ENCODE measurements around the gene UBE2QL1. TPM values are rescaled to one million over a fixed set of nuclear protein-coding genes. Genes with fewer than 3 reads are reported as not detected.

The UBE2QL1 gene
- polyA plus RNA-seq, 1 of the 3 experiments (the other 2 are of a cell fraction): 0.28 TPM

GRCh38 chr5:6404129-6404528 is 44.5 kb upstream of the UBE2QL1 start:
- ChIA-PET CTCF (no interaction called here), POLR2A (no interaction called here)
- no peaks in the 10 kb centered on the region for H3K9me2 ChIP-seq
- H3K4me3 ChIP-seq (ENCODE audit: low read depth in 2 of 2, low read length in 1 of 2): no peak overlapping the region
- H3K27me3 ChIP-seq (ENCODE audit: insufficient read depth): no peaks in the 10 kb centered on the region
- no peaks in the 10 kb centered on the region for H3K36me3 ChIP-seq (replicated peaks in 1 of 2; ENCODE audit: control insufficient read depth in 1 of 2, insufficient read depth in 2 of 2, low read length in 1 of 2)
- 38% methylated on average over 4 of the region's 4 CpGs for WGBS (ENCODE audit: low lambda C conversion rate)
- H3K4me2 ChIP-seq: no peak overlapping the region
- no peak overlapping the region for H3K27ac ChIP-seq (ENCODE audit: low read depth in 2 of 2, low read length in 1 of 2)
- DNase-seq: no peak
- H3K9ac ChIP-seq: no peak overlapping the region
- H4K20me1 ChIP-seq (ENCODE audit: insufficient read depth): no peaks in the 10 kb centered on the region
- H3K9me3 ChIP-seq: no peaks in the 10 kb centered on the region
- no peaks in the 10 kb centered on the region; a peak in 1 of 4 replicates for H3K4me1 ChIP-seq (ENCODE audit: control insufficient read depth in 1 of 2, insufficient read depth in 2 of 2, low read depth in 1 of 2, low read length in 1 of 2)
- H3F3A ChIP-seq (replicated peaks; ENCODE audit: insufficient read depth): no peaks in the 10 kb centered on the region
- no peaks in the 10 kb centered on the region for H3K79me2 ChIP-seq (ENCODE audit: insufficient read depth)
- TF ChIP-seq MXI1 (IDR thresholded peaks at IDR 0.05; ENCODE audit: low read depth, low read length) (no peak), YY1 (IDR thresholded peaks at IDR 0.05; ENCODE audit: low read depth) (no peak), TEAD4 (IDR thresholded peaks at IDR 0.05; ENCODE audit: borderline replicate concordance, insufficient read depth) (no peak), CHD2 (IDR thresholded peaks at IDR 0.05; ENCODE audit: low read length, partially characterized antibody) (no peak), ELF1 (IDR thresholded peaks at IDR 0.05) (no peak), GATA2 (CRISPR knock-in tag; IDR thresholded peaks at IDR 0.05) (no peak), FOSL2 (IDR thresholded peaks at IDR 0.05; ENCODE audit: borderline replicate concordance, low read depth) (no peak), MEF2A (IDR thresholded peaks at IDR 0.05; ENCODE audit: borderline replicate concordance, low read depth) (no peak), IRF3 (IDR thresholded peaks at IDR 0.05; ENCODE audit: low read depth, low read length) (no peak), SIN3A (IDR thresholded peaks at IDR 0.05; ENCODE audit: borderline replicate concordance, low read depth, low read length) (no peak)
- no peak overlapping the region for H2AFZ ChIP-seq (ENCODE audit: low read depth)

GRCh38 chr5:6405591-6405990 is 43.1 kb upstream of the UBE2QL1 start:
- DNase-seq: no peak
- ChIA-PET POLR2A (no interaction called here), CTCF (no interaction called here)
- H3K4me2 ChIP-seq: no peak overlapping the region
- H3K9ac ChIP-seq: no peak overlapping the region
- no peaks in the 10 kb centered on the region for H3K36me3 ChIP-seq (replicated peaks in 1 of 2; ENCODE audit: control insufficient read depth in 1 of 2, insufficient read depth in 2 of 2, low read length in 1 of 2)
- no peaks in the 10 kb centered on the region for H3F3A ChIP-seq (replicated peaks; ENCODE audit: insufficient read depth)
- H3K4me3 ChIP-seq (ENCODE audit: low read depth in 2 of 2, low read length in 1 of 2): no peak overlapping the region
- H3K9me2 ChIP-seq: no peaks in the 10 kb centered on the region
- H3K4me1 ChIP-seq (ENCODE audit: control insufficient read depth in 1 of 2, insufficient read depth in 2 of 2, low read depth in 1 of 2, low read length in 1 of 2): no peaks in the 10 kb centered on the region
- no peaks in the 10 kb centered on the region for H3K9me3 ChIP-seq
- H3K79me2 ChIP-seq (ENCODE audit: insufficient read depth): no peaks in the 10 kb centered on the region
- 63% methylated on average over 4 of the region's 4 CpGs for WGBS (ENCODE audit: low lambda C conversion rate)
- no peak overlapping the region for H2AFZ ChIP-seq (ENCODE audit: low read depth)
- no peaks in the 10 kb centered on the region for H4K20me1 ChIP-seq (ENCODE audit: insufficient read depth)
- no peak overlapping the region for H3K27ac ChIP-seq (ENCODE audit: low read depth in 2 of 2, low read length in 1 of 2)
- no peaks in the 10 kb centered on the region for H3K27me3 ChIP-seq (ENCODE audit: insufficient read depth)
- TF ChIP-seq IRF3 (IDR thresholded peaks at IDR 0.05; ENCODE audit: low read depth, low read length) (no peak), USF2 (IDR thresholded peaks at IDR 0.05; ENCODE audit: borderline replicate concordance, low read depth, low read length) (no peak), ZBTB33 (IDR thresholded peaks at IDR 0.05; ENCODE audit: borderline replicate concordance, low read depth) (no peak), JUND (IDR thresholded peaks at IDR 0.05) (no peak), TAF1 (IDR thresholded peaks at IDR 0.05; ENCODE audit: borderline replicate concordance, low read depth, low read length) (no peak), TEAD4 (IDR thresholded peaks at IDR 0.05; ENCODE audit: borderline replicate concordance, insufficient read depth) (no peak), MAX (IDR thresholded peaks at IDR 0.05; ENCODE audit: low read depth) (no peak), REST (IDR thresholded peaks at IDR 0.05; ENCODE audit: low read depth, low read length) (no peak), RAD21 (IDR thresholded peaks at IDR 0.05; ENCODE audit: low read length) (no peak), USF1 (IDR thresholded peaks at IDR 0.05; ENCODE audit: borderline replicate concordance, low read depth) (no peak)

Data from SK-N-SH (cell line).